ENCODE results near the gene PARD6A. TPM values are rescaled to one million over a fixed set of nuclear protein-coding genes. Genes with fewer than 3 reads are reported as not detected.
A peak's percentile ranks its signal among the peaks of the same experiment; 100 is the strongest.
"Not testable (repeated sequence)": the region's sequence is repeated elsewhere in the genome, so short reads cannot be mapped to it uniquely, and the experiment has no call there.

Gene PARD6A
- total and polyA plus RNA-seq, 7 donors: 4.2 to 16.6 (median 12.8) TPM

- Histone ChIP-seq H3K36me3 (peaks cover 0 to 14% (median 0%) of the 10 kb centered on the region in 4 donors), H3K27ac (peak overlapping the region in 3 of 4 donors; percentile 23 to 56 (median 53)), H3K27me3 (no peaks in the 10 kb centered on the region), H3K9me3 (no peaks in the 10 kb centered on the region), H3K4me3 (no peak overlapping the region), H3K4me1 (peaks cover 0 to 25% (median 23%) of the 10 kb centered on the region in 4 donors)
- WGBS, 2 donors: 22 to 73% methylated on average over 12 of the region's 12 CpGs
- peak in 3 of 4 donors; percentile 40 to 63 (median 44) for TF ChIP-seq POLR2AphosphoS5 (IDR thresholded peaks at IDR 0.05)
- TF ChIP-seq POLR2A (IDR thresholded peaks at IDR 0.05): no peak
- no peak for TF ChIP-seq EP300 (IDR thresholded peaks at IDR 0.05)
- intact Hi-C loops (cut with DNase I): no loop called here
- DNase-seq: no peak
Measured at GRCh38 chr16:67678354-67679023, 17.7 kb downstream of the PARD6A start.

- 73 to 90% methylated on average over 10 of the region's 10 CpGs for WGBS, 2 donors
Measured at GRCh38 chr16:67679935-67680897, 19.5 kb downstream of the PARD6A start.

GRCh38 chr16:67683767-67684166, 23.0 kb downstream of the PARD6A start:
- Histone ChIP-seq H3K36me3 (peaks cover 0 to 29% (median 7%) of the 10 kb centered on the region in 4 donors), H3K4me3 (no peak overlapping the region), H3K27me3 (no peaks in the 10 kb centered on the region), H3K9me3 (no peaks in the 10 kb centered on the region), H3K27ac (no peak overlapping the region), H3K4me1 (peaks cover 0 to 3% (median 3%) of the 10 kb centered on the region in 4 donors)
- intact Hi-C loops (cut with DNase I): no loop called here
- 27 to 79% methylated on average over 4 of the region's 4 CpGs for WGBS, 2 donors
- TF ChIP-seq POLR2AphosphoS5 (IDR thresholded peaks at IDR 0.05): no peak
- TF ChIP-seq POLR2A (IDR thresholded peaks at IDR 0.05): no peak
- no peak for TF ChIP-seq EP300 (IDR thresholded peaks at IDR 0.05)
- TF ChIP-seq, protein P1, sequence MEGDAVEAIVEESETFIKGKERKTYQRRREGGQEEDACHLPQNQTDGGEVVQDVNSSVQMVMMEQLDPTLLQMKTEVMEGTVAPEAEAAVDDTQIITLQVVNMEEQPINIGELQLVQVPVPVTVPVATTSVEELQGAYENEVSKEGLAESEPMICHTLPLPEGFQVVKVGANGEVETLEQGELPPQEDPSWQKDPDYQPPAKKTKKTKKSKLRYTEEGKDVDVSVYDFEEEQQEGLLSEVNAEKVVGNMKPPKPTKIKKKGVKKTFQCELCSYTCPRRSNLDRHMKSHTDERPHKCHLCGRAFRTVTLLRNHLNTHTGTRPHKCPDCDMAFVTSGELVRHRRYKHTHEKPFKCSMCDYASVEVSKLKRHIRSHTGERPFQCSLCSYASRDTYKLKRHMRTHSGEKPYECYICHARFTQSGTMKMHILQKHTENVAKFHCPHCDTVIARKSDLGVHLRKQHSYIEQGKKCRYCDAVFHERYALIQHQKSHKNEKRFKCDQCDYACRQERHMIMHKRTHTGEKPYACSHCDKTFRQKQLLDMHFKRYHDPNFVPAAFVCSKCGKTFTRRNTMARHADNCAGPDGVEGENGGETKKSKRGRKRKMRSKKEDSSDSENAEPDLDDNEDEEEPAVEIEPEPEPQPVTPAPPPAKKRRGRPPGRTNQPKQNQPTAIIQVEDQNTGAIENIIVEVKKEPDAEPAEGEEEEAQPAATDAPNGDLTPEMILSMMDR (IDR thresholded peaks at IDR 0.05): no peak
- DNase-seq: peak; percentile 54

More at GRCh38 chr16:67679935-67680897, 19.5 kb downstream of the PARD6A start:
- Histone ChIP-seq H3K36me3 (peaks cover 0 to 26% (median 6%) of the 10 kb centered on the region in 4 donors), H3K4me1 (peaks cover 0 to 12% (median 8%) of the 10 kb centered on the region in 4 donors), H3K27me3 (no peaks in the 10 kb centered on the region), H3K9me3 (no peaks in the 10 kb centered on the region), H3K27ac (no peak overlapping the region), H3K4me3 (no peak overlapping the region)
- no peak for TF ChIP-seq POLR2AphosphoS5 (IDR thresholded peaks at IDR 0.05)
- TF ChIP-seq POLR2A (IDR thresholded peaks at IDR 0.05): no peak
- TF ChIP-seq EP300 (IDR thresholded peaks at IDR 0.05): no peak
- TF ChIP-seq, protein P1 (IDR thresholded peaks at IDR 0.05): no peak
- no peak for DNase-seq
- intact Hi-C loops (cut with DNase I): no loop called here

- intact Hi-C loops (cut with DNase I): no loop called here
- Histone ChIP-seq H3K9me3 (no peaks in the 10 kb centered on the region), H3K27me3 (no peaks in the 10 kb centered on the region), H3K4me3 (no peak overlapping the region), H3K4me1 (no peaks in the 10 kb centered on the region), H3K27ac (peak overlapping the region in 3 of 4 donors; percentile 7 to 32 (median 14)), H3K36me3 (peaks cover 0 to 29% (median 7%) of the 10 kb centered on the region in 4 donors)
- 86 to 90% methylated on average over 17 of the region's 17 CpGs for WGBS, 2 donors
- DNase-seq: peak; percentile 54
- no peak for TF ChIP-seq POLR2A (IDR thresholded peaks at IDR 0.05)
- TF ChIP-seq POLR2AphosphoS5 (IDR thresholded peaks at IDR 0.05): no peak
Measured at GRCh38 chr16:67685388-67686112, 24.8 kb downstream of the PARD6A start.

DNA sequence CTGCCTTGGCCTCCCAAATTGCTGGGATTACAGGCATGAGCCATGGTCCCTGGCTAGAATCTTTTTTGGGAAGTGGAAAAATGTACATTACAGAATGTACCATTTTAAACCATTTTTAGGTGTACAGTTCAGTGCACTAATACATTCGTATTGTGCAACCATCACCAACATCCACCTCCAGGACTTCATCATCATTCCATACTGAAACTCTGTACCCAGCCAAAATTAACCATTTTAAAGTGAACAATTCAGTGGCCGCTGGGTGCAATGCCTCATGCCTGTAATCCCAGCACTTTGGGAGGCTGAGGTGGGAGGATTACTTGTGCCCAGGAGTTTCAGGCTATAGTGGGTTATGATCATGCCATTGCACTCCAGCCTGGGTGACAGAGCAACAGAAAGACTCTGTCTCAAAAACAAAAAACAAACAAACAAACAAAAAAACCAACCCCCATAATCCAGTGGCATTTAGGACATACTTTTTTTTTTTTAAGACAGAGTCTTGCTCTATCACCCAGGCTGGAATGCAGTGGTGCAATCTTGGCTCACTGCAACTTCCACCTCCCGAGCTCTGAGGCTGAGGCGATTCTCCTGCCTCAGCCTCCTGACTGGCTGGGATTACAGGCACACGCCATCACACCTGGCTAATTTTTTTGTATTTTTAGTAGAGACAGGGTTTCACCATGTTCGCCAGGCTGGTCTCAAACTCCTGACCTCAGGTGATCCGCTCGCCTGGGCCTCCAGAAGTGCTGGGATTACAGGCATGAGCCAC, 32.9 kb downstream of the PARD6A start:
- 92 to 95% methylated on average over 8 of the region's 8 CpGs for WGBS, 2 donors
- peak; percentile 3 for DNase-seq
- intact Hi-C loops (cut with DNase I); H3K9me3 ChIP-seq; H3K27me3 ChIP-seq; H3K36me3 ChIP-seq; H3K4me1 ChIP-seq; H3K4me3 ChIP-seq; H3K27ac ChIP-seq: not testable (repeated sequence)
